ENCODE data around the gene TNNT1.

TNNT1 gene

GRCh38 chr19:55106591-55106990 lies 42.4 kb downstream of the TNNT1 start:
- no peak for DNase-seq

GRCh38 chr19:55105237-55105636 lies 43.8 kb downstream of the TNNT1 start:
- no peak for DNase-seq

GRCh38 chr19:55103190-55103589 lies 45.8 kb downstream of the TNNT1 start:
- DNase-seq = no peak

GRCh38 chr19:55101261-55101660 lies 47.7 kb downstream of the TNNT1 start:
- no peak for DNase-seq

GRCh38 chr19:55099557-55100506 lies 49.2 kb downstream of the TNNT1 start:
- DNase-seq = no peak

- no peak for DNase-seq
Observed at GRCh38 chr19:55098716-55099556, 50.1 kb downstream of the TNNT1 start.

GRCh38 chr19:55097864-55098715 lies 50.9 kb downstream of the TNNT1 start:
- DNase-seq = no peak

GRCh38 chr19:55096061-55096701 lies 52.8 kb downstream of the TNNT1 start:
- no peak for DNase-seq

- no peak for DNase-seq
Observed at GRCh38 chr19:55095260-55096060, 53.5 kb downstream of the TNNT1 start.

GRCh38 chr19:55094456-55095259 lies 54.3 kb downstream of the TNNT1 start:
- DNase-seq = no peak

- no peak for DNase-seq
Observed at GRCh38 chr19:55092423-55093318, 56.3 kb downstream of the TNNT1 start.

GRCh38 chr19:55091955-55092354 lies 57.1 kb downstream of the TNNT1 start:
- DNase-seq = no peak

GRCh38 chr19:55091126-55091910 lies 57.7 kb downstream of the TNNT1 start:
- no peak for DNase-seq

- no peak for DNase-seq
Observed at GRCh38 chr19:55090564-55090963, 58.4 kb downstream of the TNNT1 start.

- no peak for DNase-seq
Observed at GRCh38 chr19:55089342-55089944, 59.6 kb downstream of the TNNT1 start.

GRCh38 chr19:55088543-55089341 lies 60.3 kb downstream of the TNNT1 start:
- peak; percentile 87 for DNase-seq

GRCh38 chr19:55088021-55088451 lies 61.0 kb downstream of the TNNT1 start:
- DNase-seq = no peak

Measured in activated CD4-positive, alpha-beta T cell treated with anti-CD3 and anti-CD28 coated beads, Interleukin-2, Interleukin-6, amounts not matched to agents 100 ng/mL and 50 ng/mL, durations not matched to agents 16 hours and 8 hours (primary cell).